ENCODE results near the gene CD7. TPM values are rescaled to one million over a fixed set of nuclear protein-coding genes. Genes with fewer than 3 reads are reported as not detected.

The CD7 gene
- total RNA-seq, 2 donors from 2014 or later, result not detected

- intact Hi-C loops (cut with DNase I), result no loop called here
- TF ChIP-seq CTCF (IDR thresholded peaks at IDR 0.05) (no peak), POLR2A (IDR thresholded peaks at IDR 0.05) (no peak)
- H3K36me3 ChIP-seq (replicated peaks in 1 of 2; ENCODE audit: insufficient read depth in 1 of 2, low read depth in 2 of 2), result no peaks in the 10 kb centered on the region
- H3K4me3 ChIP-seq, result no peak overlapping the region
- DNase-seq, result no peak
- 59 to 71% methylated on average over 7 of the region's 7 CpGs for WGBS, 2 donors
- ATAC-seq, result no peak
- peak overlapping the region; percentile 87 to 100 (median 98) for H3K27ac ChIP-seq
- H3K27me3 ChIP-seq, result no peaks in the 10 kb centered on the region
- H3K9me3 ChIP-seq, result no peaks in the 10 kb centered on the region
- peaks cover 67% of the 10 kb centered on the region for H3K4me1 ChIP-seq
These were observed 20.7 kb downstream of the CD7 start for GRCh38 chr17:82296511-82297279.

GRCh38 chr17:82295472-82295814 lies 22.0 kb downstream of the CD7 start:
- Histone ChIP-seq H3K27ac (peak overlapping the region; percentile 23 to 100 (median 98)), H3K4me3 (no peak overlapping the region), H3K4me1 (peaks cover 65% of the 10 kb centered on the region), H3K9me3 (no peaks in the 10 kb centered on the region), H3K27me3 (no peaks in the 10 kb centered on the region), H3K36me3 (replicated peaks in 1 of 2; ENCODE audit: insufficient read depth in 1 of 2, low read depth in 2 of 2) (no peaks in the 10 kb centered on the region)
- intact Hi-C loops (cut with DNase I), result no loop called here
- no peak for ATAC-seq
- WGBS, 2 donors, result 34 to 35% methylated on average over 4 of the region's 4 CpGs
- no peak for TF ChIP-seq POLR2A (IDR thresholded peaks at IDR 0.05)
- TF ChIP-seq CTCF (IDR thresholded peaks at IDR 0.05), result no peak
- DNase-seq, result no peak

- ATAC-seq (no peak), DNase-seq (no peak)
- Histone ChIP-seq H3K9me3 (no peaks in the 10 kb centered on the region), H3K4me1 (peaks cover 67% of the 10 kb centered on the region), H3K27ac (peak overlapping the region; percentile 97 to 100 (median 98)), H3K27me3 (no peaks in the 10 kb centered on the region), H3K4me3 (no peak overlapping the region), H3K36me3 (replicated peaks in 1 of 2; ENCODE audit: insufficient read depth in 1 of 2, low read depth in 2 of 2) (no peaks in the 10 kb centered on the region)
- TF ChIP-seq CTCF (IDR thresholded peaks at IDR 0.05) (no peak), POLR2A (IDR thresholded peaks at IDR 0.05) (peak in 2 of 3 donors; percentile 25 to 50)
- 72 to 73% methylated on average over 15 of the region's 15 CpGs for WGBS, 2 donors
- intact Hi-C loops (cut with DNase I), result no loop called here
These were observed 23.2 kb downstream of the CD7 start for GRCh38 chr17:82294064-82294773.

- intact Hi-C loops (cut with DNase I), result no loop called here
- H3K9me3 ChIP-seq, result no peaks in the 10 kb centered on the region
- peak overlapping the region; percentile 71 to 76 for H3K4me3 ChIP-seq
- ATAC-seq (peak; percentile 80), DNase-seq (peak; percentile 95 to 99 (median 98))
- H3K36me3 ChIP-seq (replicated peaks in 1 of 2; ENCODE audit: insufficient read depth in 1 of 2, low read depth in 2 of 2), result no peaks in the 10 kb centered on the region
- TF ChIP-seq CTCF (IDR thresholded peaks at IDR 0.05), result no peak
- TF ChIP-seq POLR2A (IDR thresholded peaks at IDR 0.05), result peak; percentile 83 to 99 (median 98)
- 4 to 26% methylated on average over 7 to 59 of the region's 86 CpGs for WGBS, 2 donors
- H3K27ac ChIP-seq, result peak overlapping the region; percentile 96 to 100 (median 98)
- no peaks in the 10 kb centered on the region for H3K27me3 ChIP-seq
- peaks cover 67% of the 10 kb centered on the region for H3K4me1 ChIP-seq
These were observed 24.9 kb downstream of the CD7 start for GRCh38 chr17:82292251-82293154.

All from body of pancreas (tissue), 4 donors.